Measurements from ENCODE around the gene PCTP.
A peak's percentile ranks its signal among the peaks of the same experiment; 100 is the strongest.

Gene PCTP

DNA sequence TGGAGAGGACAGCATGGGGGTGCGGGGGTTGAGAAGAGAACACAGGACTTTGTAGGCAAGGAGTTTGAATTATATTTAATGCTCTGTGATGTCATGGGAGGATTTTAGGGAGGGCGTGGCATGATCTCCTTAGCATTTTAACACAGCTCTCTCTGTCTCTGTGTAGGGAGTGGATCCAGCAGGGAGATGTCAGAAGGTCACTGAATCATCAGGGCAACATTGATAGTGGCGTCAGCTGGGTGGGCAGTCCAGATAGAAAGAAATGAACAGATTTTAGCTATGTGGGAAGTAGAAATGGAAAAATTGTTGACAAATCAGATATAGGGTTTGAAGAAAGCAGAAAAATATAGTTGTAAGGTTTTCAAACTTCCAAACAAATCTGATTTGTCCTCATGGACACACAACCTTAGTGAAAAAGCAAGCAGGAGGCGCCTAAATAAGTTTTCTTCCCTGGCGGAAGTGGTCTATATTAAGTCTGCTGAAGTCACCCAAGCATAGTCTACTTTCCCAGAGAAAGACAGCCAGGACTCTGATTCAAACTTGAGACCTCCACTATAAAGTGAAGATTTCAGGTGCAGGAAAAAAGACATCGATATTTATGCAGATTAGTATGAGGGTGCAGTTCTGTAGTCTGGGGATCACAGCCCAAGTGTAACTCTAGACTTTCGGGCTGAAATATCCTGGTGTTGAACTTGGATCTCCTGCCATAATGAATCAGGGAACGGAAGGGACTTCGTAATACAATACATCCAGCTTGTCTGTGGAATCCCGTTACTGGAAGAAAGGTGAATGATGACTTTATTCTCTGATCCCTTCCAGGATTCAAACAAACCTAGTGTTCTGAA, 10.1 kb upstream of the PCTP start:
- H3K27ac ChIP-seq (ENCODE audit: low read depth, low read length) = no peak overlapping the region
- H3K9ac ChIP-seq (ENCODE audit: low read length) = no peak overlapping the region
- H2AFZ ChIP-seq (ENCODE audit: low read depth, low read length, severe bottlenecking) = no peak overlapping the region
- H3K9me2 ChIP-seq (replicated peaks; ENCODE audit: insufficient read depth, low read length) = no peaks in the 10 kb centered on the region
- no peak overlapping the region for H3K4me3 ChIP-seq (ENCODE audit: insufficient read depth, low read length, poor library complexity, severe bottlenecking)
- TF ChIP-seq, protein P1, sequence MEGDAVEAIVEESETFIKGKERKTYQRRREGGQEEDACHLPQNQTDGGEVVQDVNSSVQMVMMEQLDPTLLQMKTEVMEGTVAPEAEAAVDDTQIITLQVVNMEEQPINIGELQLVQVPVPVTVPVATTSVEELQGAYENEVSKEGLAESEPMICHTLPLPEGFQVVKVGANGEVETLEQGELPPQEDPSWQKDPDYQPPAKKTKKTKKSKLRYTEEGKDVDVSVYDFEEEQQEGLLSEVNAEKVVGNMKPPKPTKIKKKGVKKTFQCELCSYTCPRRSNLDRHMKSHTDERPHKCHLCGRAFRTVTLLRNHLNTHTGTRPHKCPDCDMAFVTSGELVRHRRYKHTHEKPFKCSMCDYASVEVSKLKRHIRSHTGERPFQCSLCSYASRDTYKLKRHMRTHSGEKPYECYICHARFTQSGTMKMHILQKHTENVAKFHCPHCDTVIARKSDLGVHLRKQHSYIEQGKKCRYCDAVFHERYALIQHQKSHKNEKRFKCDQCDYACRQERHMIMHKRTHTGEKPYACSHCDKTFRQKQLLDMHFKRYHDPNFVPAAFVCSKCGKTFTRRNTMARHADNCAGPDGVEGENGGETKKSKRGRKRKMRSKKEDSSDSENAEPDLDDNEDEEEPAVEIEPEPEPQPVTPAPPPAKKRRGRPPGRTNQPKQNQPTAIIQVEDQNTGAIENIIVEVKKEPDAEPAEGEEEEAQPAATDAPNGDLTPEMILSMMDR (IDR thresholded peaks at IDR 0.05; ENCODE audit: insufficient read depth, low read length, poor library complexity, severe bottlenecking) = no peak
- no peak for TF ChIP-seq EZH2phosphoT487 (conservative IDR thresholded peaks at IDR 0.05; ENCODE audit: low read length)
- no peaks in the 10 kb centered on the region for H3K9me3 ChIP-seq (ENCODE audit: insufficient read depth, low read length)
- H4K20me1 ChIP-seq (ENCODE audit: low read depth, low read length) = no peaks in the 10 kb centered on the region
- H3F3A ChIP-seq (ENCODE audit: insufficient read depth) = no peaks in the 10 kb centered on the region
- no peaks in the 10 kb centered on the region for H3K36me3 ChIP-seq (ENCODE audit: low read length)
- no peaks in the 10 kb centered on the region for H3K79me2 ChIP-seq (ENCODE audit: insufficient read depth, low read length)
- H3K4me2 ChIP-seq (ENCODE audit: low read depth, low read length, poor library complexity, severe bottlenecking) = no peak overlapping the region
- H3K27me3 ChIP-seq (ENCODE audit: low read length) = no peaks in the 10 kb centered on the region

DNA sequence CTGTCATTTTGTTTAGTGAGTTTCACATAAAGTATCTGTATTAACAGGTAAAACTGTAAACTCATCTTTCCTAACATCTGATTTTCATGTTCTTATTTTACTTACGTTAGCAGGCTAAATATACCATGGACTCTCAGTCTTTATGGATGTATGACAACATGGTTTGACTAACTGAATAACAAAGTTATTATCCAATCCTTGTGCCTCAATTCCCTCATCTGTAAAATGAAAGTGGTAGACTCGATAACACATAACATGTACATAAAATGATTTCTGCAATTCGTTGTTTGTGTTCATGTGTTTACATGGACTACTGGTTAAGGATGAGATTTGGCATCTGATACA, 9.5 kb upstream of the PCTP start:
- no peaks in the 10 kb centered on the region for H3K9me2 ChIP-seq (replicated peaks; ENCODE audit: insufficient read depth, low read length)
- TF ChIP-seq EZH2phosphoT487 (conservative IDR thresholded peaks at IDR 0.05; ENCODE audit: low read length) = no peak
- TF ChIP-seq, protein P1 (IDR thresholded peaks at IDR 0.05; ENCODE audit: insufficient read depth, low read length, poor library complexity, severe bottlenecking) = no peak
- no peaks in the 10 kb centered on the region for H3F3A ChIP-seq (ENCODE audit: insufficient read depth)
- H4K20me1 ChIP-seq (ENCODE audit: low read depth, low read length) = no peaks in the 10 kb centered on the region
- H3K79me2 ChIP-seq (ENCODE audit: insufficient read depth, low read length) = no peaks in the 10 kb centered on the region
- no peaks in the 10 kb centered on the region for H3K27me3 ChIP-seq (ENCODE audit: low read length)
- H3K9ac ChIP-seq (ENCODE audit: low read length) = no peak overlapping the region
- no peak overlapping the region for H2AFZ ChIP-seq (ENCODE audit: low read depth, low read length, severe bottlenecking)
- no peaks in the 10 kb centered on the region for H3K9me3 ChIP-seq (ENCODE audit: insufficient read depth, low read length)
- H3K4me2 ChIP-seq (ENCODE audit: low read depth, low read length, poor library complexity, severe bottlenecking) = no peak overlapping the region
- H3K36me3 ChIP-seq (ENCODE audit: low read length) = no peaks in the 10 kb centered on the region
- H3K27ac ChIP-seq (ENCODE audit: low read depth, low read length) = no peak overlapping the region
- H3K4me3 ChIP-seq (ENCODE audit: insufficient read depth, low read length, poor library complexity, severe bottlenecking) = no peak overlapping the region

DNA sequence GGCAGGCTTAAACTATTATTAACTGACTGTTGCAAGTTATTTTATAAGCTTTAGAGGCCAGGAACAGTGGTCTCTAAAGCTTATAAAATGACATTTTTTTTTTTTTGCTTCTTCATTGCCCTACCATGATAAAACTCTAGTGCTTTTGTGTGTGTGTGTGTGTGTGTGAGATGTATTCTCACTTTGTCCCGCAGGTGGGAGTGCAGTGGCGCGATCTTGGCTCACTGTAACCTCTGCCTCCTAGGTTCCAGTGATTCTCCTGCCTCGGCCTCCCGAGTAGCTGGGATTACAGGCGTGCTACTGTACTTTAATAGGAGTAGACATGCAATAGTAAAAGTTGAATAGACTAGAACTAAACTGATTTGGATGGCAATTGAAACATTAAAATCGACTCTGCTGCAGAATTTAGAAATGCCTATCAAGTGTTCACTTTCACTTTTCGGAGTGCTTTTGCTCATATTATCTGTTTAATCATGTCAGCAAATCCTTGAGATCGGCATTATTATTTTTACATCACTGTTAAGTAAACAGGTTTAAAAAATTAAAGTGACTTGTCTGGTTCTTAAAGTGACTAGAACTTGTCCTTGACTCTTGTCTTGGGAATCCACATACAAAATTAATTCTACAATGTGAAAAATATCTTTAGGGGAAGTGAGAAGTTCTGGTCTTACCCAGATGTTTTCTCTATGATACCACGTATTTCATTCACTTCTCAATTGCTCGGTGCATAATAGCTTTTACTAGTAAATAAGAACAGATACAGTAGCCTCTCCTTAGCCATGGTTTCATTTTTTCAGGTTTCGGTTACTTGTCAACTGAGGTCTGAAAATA, 8.4 kb upstream of the PCTP start:
- peak overlapping the region; percentile 86 for H2AFZ ChIP-seq (ENCODE audit: low read depth, low read length, severe bottlenecking)

More for the DNA sequence above, 8.4 kb upstream of the PCTP start:
- peak overlapping the region; percentile 68 for H3K4me2 ChIP-seq (ENCODE audit: low read depth, low read length, poor library complexity, severe bottlenecking)
- H3K9me3 ChIP-seq (ENCODE audit: insufficient read depth, low read length) = no peaks in the 10 kb centered on the region
- no peak overlapping the region for H3K27ac ChIP-seq (ENCODE audit: low read depth, low read length)
- no peaks in the 10 kb centered on the region for H3K9me2 ChIP-seq (replicated peaks; ENCODE audit: insufficient read depth, low read length)
- no peaks in the 10 kb centered on the region for H3K36me3 ChIP-seq (ENCODE audit: low read length)
- H3K27me3 ChIP-seq (ENCODE audit: low read length) = no peaks in the 10 kb centered on the region
- no peaks in the 10 kb centered on the region for H3K79me2 ChIP-seq (ENCODE audit: insufficient read depth, low read length)
- no peak overlapping the region for H3K9ac ChIP-seq (ENCODE audit: low read length)
- TF ChIP-seq, protein P1 (IDR thresholded peaks at IDR 0.05; ENCODE audit: insufficient read depth, low read length, poor library complexity, severe bottlenecking) = no peak
- TF ChIP-seq EZH2phosphoT487 (conservative IDR thresholded peaks at IDR 0.05; ENCODE audit: low read length) = no peak
- no peaks in the 10 kb centered on the region for H3F3A ChIP-seq (ENCODE audit: insufficient read depth)
- peak overlapping the region; percentile 37 for H3K4me3 ChIP-seq (ENCODE audit: insufficient read depth, low read length, poor library complexity, severe bottlenecking)
- H4K20me1 ChIP-seq (ENCODE audit: low read depth, low read length) = no peaks in the 10 kb centered on the region
